Daoy (cell line): ENCODE data around the gene CES3. TPM values are rescaled to one million over a fixed set of nuclear protein-coding genes. Genes with fewer than 3 reads are reported as not detected.
A peak's percentile ranks its signal among the peaks of the same experiment; 100 is the strongest.

Experiments used
- DNase-seq: peaks from one replicate; pipeline ENCODE4 v3.0.0-alpha.2; 2015; ENCODE audit warnings: low read depth
- total RNA-seq: library from RNA; depleted of rRNA; stranded (reverse); fragments of >200 nt; shearing (Covaris generic); gene quantifications from 2 replicates; pipeline ENCODE4 v1.2.3, GENCODE V29; 2014; rRNA removed

The CES3 gene
- total RNA-seq, 1 experiment from 2014 or later, result 0.29 TPM

- no peak for DNase-seq
Observed at GRCh38 chr16:67006930-67007658, 46.0 kb downstream of the CES3 start.

DNA sequence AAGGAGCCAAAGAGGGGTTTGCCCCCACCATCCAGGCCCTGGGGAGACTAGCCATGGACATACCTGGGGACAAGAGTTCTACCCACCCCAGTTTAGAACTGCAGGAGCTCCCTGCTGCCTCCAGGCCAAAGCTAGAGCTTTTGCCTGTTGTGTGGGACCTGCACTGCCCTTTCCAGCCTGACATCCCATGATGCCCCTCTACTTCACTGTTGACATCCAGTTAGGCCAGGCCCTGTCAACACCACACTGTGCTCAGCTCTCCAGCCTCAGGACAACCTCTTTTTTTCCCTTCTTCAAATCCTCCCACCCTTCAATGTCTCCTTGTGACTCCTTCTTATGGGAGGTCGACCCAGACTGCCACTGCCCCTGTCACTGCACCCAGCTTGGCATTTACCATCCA, 48.1 kb downstream of the CES3 start:
- DNase-seq, result no peak

GRCh38 chr16:67011274-67011673, 50.2 kb downstream of the CES3 start:
- no peak for DNase-seq

GRCh38 chr16:67013233-67013822, 52.3 kb downstream of the CES3 start:
- no peak for DNase-seq

GRCh38 chr16:67013823-67014633, 53.0 kb downstream of the CES3 start:
- peak; percentile 71 for DNase-seq

DNA sequence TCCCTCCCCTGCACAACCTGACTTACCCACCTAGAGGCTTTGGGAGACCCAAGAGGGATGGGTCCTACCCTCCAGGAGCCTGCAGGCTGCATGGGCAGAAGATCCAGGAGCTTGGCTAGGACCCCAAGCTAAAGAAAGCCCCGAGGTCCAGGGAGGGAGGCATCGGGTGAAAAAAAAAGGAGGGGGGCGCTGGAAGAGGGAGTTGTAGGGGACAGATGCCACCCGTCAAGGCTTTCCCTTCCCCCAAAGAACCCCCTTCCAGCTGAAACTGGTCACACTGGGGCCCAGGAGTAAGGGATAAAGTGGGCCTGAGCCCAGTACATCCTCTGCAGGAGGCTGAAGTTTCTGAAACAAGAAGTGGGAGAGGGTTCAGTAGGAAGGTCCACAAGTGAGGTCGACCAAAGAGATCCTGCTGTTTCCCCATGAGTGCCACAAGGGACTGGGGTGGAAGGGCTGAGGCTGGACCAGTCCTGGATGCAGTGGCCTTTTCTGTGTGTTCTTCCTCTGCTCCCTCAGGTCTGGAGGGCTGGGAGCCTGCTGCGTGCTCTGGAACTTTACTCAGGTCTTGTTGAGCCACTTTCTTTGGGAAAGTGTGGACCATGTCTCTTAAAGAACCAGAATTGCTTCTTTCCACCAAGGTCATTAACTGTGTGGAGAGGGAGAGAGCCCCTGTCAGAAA, 53.7 kb downstream of the CES3 start:
- no peak for DNase-seq

DNA sequence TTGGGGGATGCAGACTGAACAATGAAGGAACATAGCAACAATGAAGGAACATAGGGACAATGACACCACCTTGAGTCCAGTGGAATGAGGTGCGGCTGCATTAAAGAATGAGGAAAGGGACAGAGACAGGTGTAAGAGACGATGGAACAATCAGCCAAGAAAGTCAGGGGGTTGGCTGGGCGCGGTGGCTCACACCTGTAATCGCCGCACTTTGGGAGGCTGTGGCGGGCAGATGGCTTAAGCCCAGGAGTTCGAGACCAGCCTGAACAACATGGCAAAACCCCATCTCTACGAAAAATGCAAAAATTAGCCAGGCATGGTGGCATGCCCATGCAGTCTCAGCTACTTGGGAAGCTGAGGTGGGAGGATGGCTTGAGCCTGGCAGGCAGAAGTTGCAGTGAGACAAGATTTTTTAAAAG, 54.3 kb downstream of the CES3 start:
- DNase-seq, result no peak

- no peak for DNase-seq
Observed at GRCh38 chr16:67016143-67016542, 55.1 kb downstream of the CES3 start.

- no peak for DNase-seq
Observed at GRCh38 chr16:67016681-67017420, 55.8 kb downstream of the CES3 start.

- no peak for DNase-seq
Observed at GRCh38 chr16:67017421-67017750, 56.3 kb downstream of the CES3 start.

DNA sequence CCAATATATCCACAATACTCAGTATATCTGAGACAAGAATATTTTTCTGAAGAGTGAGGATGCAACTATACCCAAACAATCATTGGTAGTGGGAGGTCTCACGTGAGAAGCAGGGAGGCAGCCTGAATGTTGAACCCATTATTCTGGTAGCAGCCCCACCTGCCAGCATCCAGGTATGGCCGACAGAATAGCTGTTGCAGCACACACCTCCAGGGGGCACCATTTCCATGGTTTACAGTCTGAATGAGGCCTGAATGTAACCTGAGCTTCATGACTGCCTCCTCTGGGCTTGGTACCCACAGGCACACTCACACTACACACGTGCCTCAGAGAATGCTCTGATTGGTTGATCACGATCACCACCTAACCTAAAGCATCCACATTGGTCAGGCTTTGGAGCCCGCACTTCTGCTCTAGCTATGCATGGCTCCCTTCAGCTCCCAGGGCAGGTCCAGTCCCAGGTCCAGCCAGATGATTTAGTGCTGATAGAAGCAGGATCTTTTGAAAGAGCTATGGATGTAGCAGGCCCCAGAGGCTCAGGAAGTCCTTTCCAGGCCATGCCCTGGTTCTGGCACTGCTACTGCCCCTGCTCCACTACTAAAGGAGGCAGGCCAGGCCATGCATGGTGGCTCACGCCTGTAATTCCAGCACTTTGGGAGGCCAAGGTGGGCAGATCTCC, 56.9 kb downstream of the CES3 start:
- DNase-seq, result peak; percentile 90

DNA sequence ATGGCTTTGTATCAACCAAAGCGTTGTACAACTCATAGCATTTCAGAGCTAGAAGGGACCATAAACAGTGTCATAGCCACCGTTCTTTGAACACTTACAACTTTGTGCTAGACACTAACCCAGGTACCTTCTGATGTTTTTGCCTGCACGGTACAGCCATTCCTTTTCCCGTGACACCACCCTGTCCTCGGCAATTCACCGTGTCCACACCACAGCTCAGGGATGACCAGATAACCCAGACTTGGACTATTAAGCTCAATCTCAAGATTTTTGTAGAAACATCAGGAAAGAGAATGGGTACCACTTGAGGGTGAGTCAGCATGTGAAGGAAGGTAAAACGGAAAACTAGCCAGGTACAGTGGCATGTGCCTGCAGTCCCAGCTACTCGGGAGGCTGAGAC, 58.1 kb downstream of the CES3 start:
- no peak for DNase-seq

DNA sequence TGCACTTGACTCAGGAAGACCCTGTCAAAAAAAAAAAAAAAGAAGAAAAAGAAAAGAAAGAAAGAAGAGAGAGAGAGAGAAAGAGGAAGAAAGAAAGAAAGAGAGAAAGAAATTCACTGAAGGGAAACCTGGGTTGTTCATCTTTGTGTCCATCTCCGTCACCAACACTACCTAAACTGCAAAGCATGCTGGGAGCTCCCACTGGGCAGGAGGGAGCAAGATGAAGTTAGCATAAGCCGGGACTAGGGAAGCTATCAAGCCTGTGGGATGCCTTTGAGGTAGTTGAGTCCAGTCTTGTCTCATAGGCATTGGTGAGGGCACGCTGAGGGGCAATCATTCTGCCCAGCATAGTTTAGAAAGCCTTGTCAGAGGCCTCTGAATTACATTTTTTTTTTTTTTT, 60.3 kb downstream of the CES3 start:
- no peak for DNase-seq

GRCh38 chr16:67022531-67023214, 61.6 kb downstream of the CES3 start:
- no peak for DNase-seq

DNA sequence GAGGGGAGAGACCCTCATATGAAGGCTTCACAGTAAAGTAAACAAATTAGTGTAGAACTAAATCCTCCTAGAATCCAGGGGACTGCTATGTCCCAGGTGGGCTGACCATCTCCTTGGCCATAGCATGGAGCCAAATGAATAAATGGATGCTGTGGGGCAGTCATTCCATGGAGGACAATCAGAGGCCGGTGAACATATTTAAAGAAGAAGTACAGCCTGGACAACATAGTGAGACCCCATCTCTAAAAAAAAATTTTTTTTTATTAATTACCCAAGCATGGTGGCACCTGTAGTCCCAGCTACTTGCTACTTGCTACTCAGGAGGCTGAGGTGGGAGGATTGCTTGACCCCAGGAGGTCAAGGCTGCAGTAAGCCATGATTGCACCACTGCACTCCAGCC, 62.6 kb downstream of the CES3 start:
- DNase-seq, result no peak

Other genes starting within 250 kb of the CES3 start
- gene DYNC1LI2, start 209.7 kb upstream of the CES3 start, total RNA-seq, result 81.7 and 97.8 TPM in 2 replicates
- gene TERB1, start 159.7 kb upstream of the CES3 start, total RNA-seq, result 0.46 TPM in 1 of 2 replicates, not detected in the other
- gene NAE1, start 130.3 kb upstream of the CES3 start, total RNA-seq, result 138 and 148 TPM in 2 replicates
- gene CA7, start 116.9 kb upstream of the CES3 start, total RNA-seq, result not detected in 2 replicates
- gene PDP2, start 80.8 kb upstream of the CES3 start, total RNA-seq, result 2.7 and 5.7 TPM in 2 replicates
- gene CDH16, start 42.4 kb upstream of the CES3 start, total RNA-seq, result not detected in 2 replicates
- 24.3 and 27.7 TPM in 2 replicates for gene RRAD, start 35.7 kb upstream of the CES3 start, total RNA-seq
- 127 and 129 TPM in 2 replicates for gene CIAO2B, start 26.9 kb upstream of the CES3 start, total RNA-seq
- gene CES2, start 25.8 kb upstream of the CES3 start, total RNA-seq, result 10.3 and 12.0 TPM in 2 replicates
- gene CES4A, start 27.3 kb downstream of the CES3 start, total RNA-seq, result not detected in 2 replicates
- gene CBFB, start 67.9 kb downstream of the CES3 start, total RNA-seq, result 94.9 and 115 TPM in 2 replicates
- gene PHAF1, start 148.7 kb downstream of the CES3 start, total RNA-seq, result 12.5 and 26.3 TPM in 2 replicates
- 5.5 and 9.8 TPM in 2 replicates for gene B3GNT9, start 189.7 kb downstream of the CES3 start, total RNA-seq
- gene TRADD, start 198.6 kb downstream of the CES3 start, total RNA-seq, result 16.7 and 20.5 TPM in 2 replicates
- 3.8 and 6.2 TPM in 2 replicates for gene FBXL8, start 198.7 kb downstream of the CES3 start, total RNA-seq
- gene HSF4, start 203.5 kb downstream of the CES3 start, total RNA-seq, result 1.2 and 2.8 TPM in 2 replicates
- gene NOL3, start 209.3 kb downstream of the CES3 start, total RNA-seq, result 9.5 and 14.7 TPM in 2 replicates
- gene MATCAP1, start 222.7 kb downstream of the CES3 start, total RNA-seq, result 4.6 and 7.0 TPM in 2 replicates
- gene EXOC3L1, start 228.9 kb downstream of the CES3 start, total RNA-seq, result 0.63 and 0.74 TPM in 2 replicates
- gene E2F4, start 230.9 kb downstream of the CES3 start, total RNA-seq, result 109 and 111 TPM in 2 replicates
- 0.97 and 1.8 TPM in 2 replicates for gene ELMO3, start 237.9 kb downstream of the CES3 start, total RNA-seq